IgD-negative memory B cell (primary cell): Measurements from ENCODE around the gene CBFA2T3. TPM values are rescaled to one million over a fixed set of nuclear protein-coding genes. Genes with fewer than 3 reads are reported as not detected.
A peak's percentile ranks its signal among the peaks of the same experiment; 100 is the strongest.

ENCODE experiments used
- H3K27ac Mint-ChIP-seq, 3 donors: one replicate each; pipeline ENCODE4 v1.8.0; 2020 to 2022; ENCODE audit warnings: mild to moderate bottlenecking in 3 of 3, mixed read lengths in 3 of 3, moderate library complexity in 1 of 3
- H3K27me3 Mint-ChIP-seq: one replicate; pipeline ENCODE4 v1.8.0; 2021; ENCODE audit warnings: mixed read lengths
- H3K36me3 Mint-ChIP-seq: one replicate; pipeline ENCODE4 v1.8.0; 2020; ENCODE audit warnings: mild to moderate bottlenecking, mixed read lengths
- H3K4me1 Mint-ChIP-seq, 3 donors: one replicate each; pipeline ENCODE4 v1.8.0; 2020 to 2022; ENCODE audit warnings: mixed read lengths in 3 of 3, mild to moderate bottlenecking in 1 of 3
- H3K4me3 Mint-ChIP-seq, 4 donors: one replicate each; pipeline ENCODE4 v1.8.0; 2020 to 2022; ENCODE audit warnings: mild to moderate bottlenecking in 4 of 4, mixed read lengths in 4 of 4, moderate library complexity in 3 of 4
- H3K9me3 Mint-ChIP-seq, 3 donors: one replicate each; pipeline ENCODE4 v1.8.0; 2020 to 2021; ENCODE audit warnings: mixed read lengths in 3 of 3, mild to moderate bottlenecking in 1 of 3
- polyA plus RNA-seq: library from polyadenylated mRNA; unstranded; fragments of 300-500 nt; fragmentation: Illumina TruSeq; gene quantifications from one replicate; pipeline ENCODE4 v1.2.3, GENCODE V29; 2021

CBFA2T3 gene
- polyA plus RNA-seq, 1 donor from 2014 or later: 38.8 TPM

DNA sequence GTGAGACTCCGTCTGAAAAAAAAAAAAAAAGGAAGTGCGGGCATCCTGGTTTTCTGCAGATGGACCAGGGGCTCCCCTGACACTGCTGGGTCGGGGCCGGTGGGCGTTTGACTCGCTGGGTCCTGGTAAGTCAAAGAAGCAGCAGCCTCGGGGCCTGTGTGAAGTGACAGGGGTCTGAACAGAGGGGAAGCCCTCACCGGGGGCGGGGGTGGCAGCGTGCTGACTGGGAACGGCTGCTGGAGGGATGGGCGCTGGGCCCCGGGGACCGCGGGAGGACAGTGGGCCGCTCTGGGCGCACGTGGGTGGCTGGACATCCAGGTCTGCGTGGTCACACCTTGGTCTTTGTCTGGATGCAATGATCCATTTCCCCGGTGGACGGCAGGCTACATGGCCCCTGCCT, 128.4 kb downstream of the CBFA2T3 start:
- H3K36me3 Mint-ChIP-seq: peaks cover 2% of the 10 kb centered on the region
- peaks cover 0 to 4% (median 4%) of the 10 kb centered on the region in 3 donors for H3K4me1 Mint-ChIP-seq
- H3K9me3 Mint-ChIP-seq: no peaks in the 10 kb centered on the region
- no peaks in the 10 kb centered on the region for H3K27me3 Mint-ChIP-seq
- no peak overlapping the region for H3K4me3 Mint-ChIP-seq
- H3K27ac Mint-ChIP-seq: no peak overlapping the region

GRCh38 chr16:88847654-88848053, 129.4 kb downstream of the CBFA2T3 start:
- H3K27me3 Mint-ChIP-seq: no peaks in the 10 kb centered on the region
- peaks cover 6% of the 10 kb centered on the region for H3K36me3 Mint-ChIP-seq
- peaks cover 0 to 4% (median 3%) of the 10 kb centered on the region in 3 donors for H3K4me1 Mint-ChIP-seq
- no peak overlapping the region for H3K27ac Mint-ChIP-seq
- no peak overlapping the region for H3K4me3 Mint-ChIP-seq
- no peaks in the 10 kb centered on the region for H3K9me3 Mint-ChIP-seq

- no peak overlapping the region for H3K4me3 Mint-ChIP-seq
- H3K9me3 Mint-ChIP-seq: no peaks in the 10 kb centered on the region
- peak overlapping the region in 1 of 3 donors; percentile 25 for H3K27ac Mint-ChIP-seq
- peaks cover 0 to 7% (median 0%) of the 10 kb centered on the region in 3 donors for H3K4me1 Mint-ChIP-seq
- peaks cover 6% of the 10 kb centered on the region for H3K36me3 Mint-ChIP-seq
- no peaks in the 10 kb centered on the region for H3K27me3 Mint-ChIP-seq
These were observed 130.9 kb downstream of the CBFA2T3 start for GRCh38 chr16:88846088-88846487.

DNA sequence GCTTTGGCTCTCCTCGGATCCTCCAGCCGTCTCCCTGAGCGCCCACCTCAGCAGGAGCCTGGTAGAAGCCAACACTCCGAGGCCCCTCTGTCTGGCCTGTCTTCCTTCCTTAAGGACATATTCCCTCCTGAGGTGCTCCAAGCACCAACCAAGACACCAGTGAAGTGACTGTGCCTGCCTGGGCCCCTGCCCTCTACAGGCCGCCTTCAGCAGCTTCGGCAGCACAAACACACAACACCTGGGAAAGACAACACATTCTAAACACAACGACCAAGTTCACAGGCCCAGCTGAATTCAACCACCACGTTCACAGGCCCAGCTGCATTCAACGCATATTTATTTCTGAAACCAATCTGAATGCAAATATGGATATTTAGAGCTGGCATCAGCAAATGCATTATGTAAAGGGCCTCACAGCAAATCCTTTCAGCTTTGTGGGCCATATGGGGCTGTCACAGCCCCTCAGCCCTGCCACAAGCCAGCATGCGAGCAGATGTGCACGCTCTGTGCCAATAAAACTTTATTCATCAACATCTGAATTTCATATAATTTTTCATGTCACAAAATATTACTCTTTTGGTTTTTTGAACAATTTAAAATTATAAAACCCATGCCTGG, 132.5 kb downstream of the CBFA2T3 start:
- no peak overlapping the region for H3K4me3 Mint-ChIP-seq
- H3K36me3 Mint-ChIP-seq: peaks cover 12% of the 10 kb centered on the region
- no peak overlapping the region for H3K27ac Mint-ChIP-seq
- H3K9me3 Mint-ChIP-seq: no peaks in the 10 kb centered on the region
- H3K4me1 Mint-ChIP-seq: peaks cover 0 to 7% (median 0%) of the 10 kb centered on the region in 3 donors
- H3K27me3 Mint-ChIP-seq: no peaks in the 10 kb centered on the region

- Mint-ChIP-seq H3K4me1 (peaks cover 0 to 7% (median 0%) of the 10 kb centered on the region in 3 donors), H3K27ac (no peak overlapping the region), H3K36me3 (peaks cover 12% of the 10 kb centered on the region), H3K27me3 (no peaks in the 10 kb centered on the region), H3K9me3 (no peaks in the 10 kb centered on the region), H3K4me3 (peak overlapping the region in 2 of 4 donors; percentile 37 to 63)
These were observed 133.8 kb downstream of the CBFA2T3 start for GRCh38 chr16:88843256-88843655.

- Mint-ChIP-seq H3K27me3 (no peaks in the 10 kb centered on the region), H3K36me3 (peaks cover 12% of the 10 kb centered on the region), H3K27ac (no peak overlapping the region), H3K9me3 (no peaks in the 10 kb centered on the region), H3K4me1 (peaks cover 0 to 7% (median 0%) of the 10 kb centered on the region in 3 donors), H3K4me3 (peak overlapping the region in 2 of 4 donors; percentile 37 to 63)
These were observed 134.2 kb downstream of the CBFA2T3 start for GRCh38 chr16:88842806-88843205.

DNA sequence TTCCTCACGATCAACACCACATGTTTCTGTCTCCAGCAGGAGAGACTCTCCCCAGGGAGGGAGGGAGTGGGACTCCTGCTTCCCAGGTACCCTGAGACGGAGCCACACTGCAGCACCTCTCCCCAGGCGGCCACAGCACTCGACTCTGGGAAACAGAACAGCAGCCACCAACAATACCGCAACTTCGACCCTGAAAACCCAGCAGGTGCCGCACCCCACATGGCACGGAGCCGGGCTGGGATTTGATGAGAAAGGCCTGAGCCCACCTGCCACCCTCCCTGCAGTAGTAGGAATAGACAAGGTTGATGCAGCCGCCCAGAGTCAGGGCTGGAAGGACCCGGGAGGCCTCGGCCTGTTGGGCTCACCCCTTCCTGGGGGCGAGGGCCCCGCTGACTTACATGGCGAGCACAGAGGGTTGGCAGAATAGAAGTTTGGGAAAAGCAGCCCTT, 134.7 kb downstream of the CBFA2T3 start:
- Mint-ChIP-seq H3K36me3 (peaks cover 12% of the 10 kb centered on the region), H3K27ac (no peak overlapping the region), H3K27me3 (no peaks in the 10 kb centered on the region), H3K9me3 (no peaks in the 10 kb centered on the region), H3K4me1 (peaks cover 0 to 7% (median 0%) of the 10 kb centered on the region in 3 donors), H3K4me3 (peak overlapping the region in 1 of 4 donors; percentile 63)

- H3K4me1 Mint-ChIP-seq: peaks cover 0 to 7% (median 0%) of the 10 kb centered on the region in 3 donors
- no peak overlapping the region for H3K27ac Mint-ChIP-seq
- no peaks in the 10 kb centered on the region for H3K9me3 Mint-ChIP-seq
- peak overlapping the region in 1 of 4 donors; percentile 63 for H3K4me3 Mint-ChIP-seq
- H3K27me3 Mint-ChIP-seq: no peaks in the 10 kb centered on the region
- H3K36me3 Mint-ChIP-seq: peaks cover 12% of the 10 kb centered on the region
These were observed 135.3 kb downstream of the CBFA2T3 start for GRCh38 chr16:88841521-88842307.

GRCh38 chr16:88840600-88841215, 136.3 kb downstream of the CBFA2T3 start:
- peaks cover 0 to 7% (median 0%) of the 10 kb centered on the region in 3 donors for H3K4me1 Mint-ChIP-seq
- H3K36me3 Mint-ChIP-seq: peaks cover 12% of the 10 kb centered on the region
- H3K4me3 Mint-ChIP-seq: no peak overlapping the region
- no peaks in the 10 kb centered on the region for H3K9me3 Mint-ChIP-seq
- H3K27ac Mint-ChIP-seq: no peak overlapping the region
- H3K27me3 Mint-ChIP-seq: no peaks in the 10 kb centered on the region

DNA sequence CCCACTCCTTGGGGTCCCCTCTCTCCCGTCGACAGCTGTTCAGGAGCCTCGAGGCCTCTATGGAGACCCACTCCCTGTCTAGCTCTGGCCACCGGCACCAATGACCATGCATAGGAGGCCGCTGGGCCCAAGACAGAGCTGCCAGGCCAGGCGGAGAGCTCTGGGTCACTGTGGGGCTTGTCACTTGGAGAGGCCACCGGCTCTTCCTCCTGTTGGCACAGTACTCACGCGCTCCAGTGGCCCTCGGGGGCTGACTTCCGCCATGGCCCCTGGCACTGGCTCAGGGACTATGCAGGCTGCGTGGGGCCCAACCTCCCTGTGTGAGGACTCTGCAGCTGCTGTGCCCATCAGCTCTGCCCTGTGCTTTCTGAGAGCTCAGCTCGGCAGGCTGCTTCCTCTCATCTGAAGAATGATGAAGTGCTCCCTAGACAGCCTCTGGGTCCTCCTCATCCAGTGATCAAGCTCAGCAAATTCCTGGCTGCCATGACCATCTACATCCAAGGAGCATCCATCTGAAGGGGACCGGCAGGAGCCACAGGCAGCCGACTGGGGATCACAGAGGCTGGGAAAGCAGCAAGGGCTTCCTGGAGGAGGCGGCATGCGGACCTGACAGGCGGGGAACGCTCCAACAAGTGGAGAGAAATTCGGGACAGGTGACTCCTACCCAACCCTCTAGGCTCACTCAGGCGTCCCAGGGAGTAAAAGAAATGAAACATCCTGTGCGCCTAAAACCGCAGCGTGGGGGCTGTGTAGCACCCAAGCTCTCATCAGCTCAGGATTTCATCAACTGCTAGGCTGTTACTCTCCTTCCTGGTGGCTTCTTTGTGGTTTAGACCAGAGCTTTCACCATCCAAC, 137.0 kb downstream of the CBFA2T3 start:
- H3K4me1 Mint-ChIP-seq: peaks cover 0 to 7% (median 0%) of the 10 kb centered on the region in 3 donors
- no peak overlapping the region for H3K27ac Mint-ChIP-seq
- peaks cover 2% of the 10 kb centered on the region for H3K27me3 Mint-ChIP-seq
- H3K4me3 Mint-ChIP-seq: no peak overlapping the region
- H3K36me3 Mint-ChIP-seq: peaks cover 12% of the 10 kb centered on the region
- H3K9me3 Mint-ChIP-seq: no peaks in the 10 kb centered on the region

DNA sequence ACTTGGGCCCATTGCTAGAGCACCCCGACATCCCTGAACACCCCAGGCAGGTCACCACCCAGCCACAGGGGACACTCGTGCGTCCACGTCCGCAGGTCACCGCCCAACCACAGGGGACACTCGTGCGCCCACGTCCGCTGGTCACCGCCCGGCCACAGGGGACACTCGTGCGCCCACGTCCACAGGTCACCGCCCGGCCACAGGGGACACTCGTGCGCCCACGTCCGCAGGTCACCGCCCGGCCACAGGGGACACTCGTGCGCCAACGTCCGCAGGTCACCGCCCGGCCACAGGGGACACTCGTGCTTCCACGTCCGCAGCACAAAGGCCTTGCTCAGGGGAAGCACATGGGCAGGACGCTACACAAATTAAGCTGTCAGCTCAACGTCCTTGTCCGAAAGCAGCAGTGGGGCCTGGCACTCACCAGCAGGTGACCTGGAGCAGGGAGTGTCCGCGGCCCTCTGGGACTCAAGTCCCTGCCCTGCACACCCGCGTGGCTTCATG, 137.9 kb downstream of the CBFA2T3 start:
- Mint-ChIP-seq H3K27ac (no peak overlapping the region), H3K4me1 (peaks cover 0 to 5% (median 0%) of the 10 kb centered on the region in 3 donors), H3K27me3 (peaks cover 2% of the 10 kb centered on the region), H3K9me3 (no peaks in the 10 kb centered on the region), H3K4me3 (peak overlapping the region in 1 of 4 donors; percentile 43), H3K36me3 (peaks cover 12% of the 10 kb centered on the region)

DNA sequence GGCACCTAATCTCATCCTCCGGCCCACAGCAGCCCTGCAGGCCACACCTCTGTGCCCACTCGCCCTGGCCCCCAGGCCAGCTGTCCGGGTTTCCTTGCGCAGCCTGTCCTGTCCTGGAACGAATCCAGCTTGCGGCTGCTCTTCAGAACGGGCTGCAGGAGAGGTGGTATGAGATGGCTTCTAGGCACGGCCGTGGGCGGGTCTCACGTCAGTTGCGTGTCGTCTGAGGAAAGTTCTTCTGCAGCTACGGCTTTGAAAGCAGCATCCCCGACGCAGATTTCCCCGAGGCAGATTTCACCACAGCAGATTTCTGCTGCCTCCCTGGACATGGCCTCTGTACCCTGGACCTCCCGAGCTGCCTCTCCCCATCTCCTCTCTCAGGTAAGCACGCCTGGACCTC, 138.4 kb downstream of the CBFA2T3 start:
- H3K36me3 Mint-ChIP-seq: peaks cover 9% of the 10 kb centered on the region
- H3K9me3 Mint-ChIP-seq: no peaks in the 10 kb centered on the region
- H3K4me3 Mint-ChIP-seq: no peak overlapping the region
- H3K4me1 Mint-ChIP-seq: peaks cover 0 to 5% (median 0%) of the 10 kb centered on the region in 3 donors
- no peak overlapping the region for H3K27ac Mint-ChIP-seq
- peaks cover 2% of the 10 kb centered on the region for H3K27me3 Mint-ChIP-seq

GRCh38 chr16:88837806-88838205, 139.2 kb downstream of the CBFA2T3 start:
- Mint-ChIP-seq H3K27me3 (peaks cover 2% of the 10 kb centered on the region), H3K27ac (no peak overlapping the region), H3K9me3 (no peaks in the 10 kb centered on the region), H3K4me1 (peaks cover 0 to 5% (median 0%) of the 10 kb centered on the region in 3 donors), H3K4me3 (no peak overlapping the region), H3K36me3 (peaks cover 6% of the 10 kb centered on the region)

- no peak overlapping the region for H3K27ac Mint-ChIP-seq
- peaks cover 6% of the 10 kb centered on the region for H3K36me3 Mint-ChIP-seq
- no peaks in the 10 kb centered on the region for H3K9me3 Mint-ChIP-seq
These were observed 140.2 kb downstream of the CBFA2T3 start for GRCh38 chr16:88836791-88837190.

More at GRCh38 chr16:88836791-88837190, 140.2 kb downstream of the CBFA2T3 start:
- H3K4me1 Mint-ChIP-seq: peaks cover 0 to 2% (median 0%) of the 10 kb centered on the region in 3 donors
- no peak overlapping the region for H3K4me3 Mint-ChIP-seq
- H3K27me3 Mint-ChIP-seq: peaks cover 2% of the 10 kb centered on the region
